Measurements from ENCODE around the gene ACADL. TPM values are rescaled to one million over a fixed set of nuclear protein-coding genes. Genes with fewer than 3 reads are reported as not detected.

ACADL gene
- total and polyA plus RNA-seq, 2 experiments from 2014 or later: 0.37 TPM; not detected in 1

DNA sequence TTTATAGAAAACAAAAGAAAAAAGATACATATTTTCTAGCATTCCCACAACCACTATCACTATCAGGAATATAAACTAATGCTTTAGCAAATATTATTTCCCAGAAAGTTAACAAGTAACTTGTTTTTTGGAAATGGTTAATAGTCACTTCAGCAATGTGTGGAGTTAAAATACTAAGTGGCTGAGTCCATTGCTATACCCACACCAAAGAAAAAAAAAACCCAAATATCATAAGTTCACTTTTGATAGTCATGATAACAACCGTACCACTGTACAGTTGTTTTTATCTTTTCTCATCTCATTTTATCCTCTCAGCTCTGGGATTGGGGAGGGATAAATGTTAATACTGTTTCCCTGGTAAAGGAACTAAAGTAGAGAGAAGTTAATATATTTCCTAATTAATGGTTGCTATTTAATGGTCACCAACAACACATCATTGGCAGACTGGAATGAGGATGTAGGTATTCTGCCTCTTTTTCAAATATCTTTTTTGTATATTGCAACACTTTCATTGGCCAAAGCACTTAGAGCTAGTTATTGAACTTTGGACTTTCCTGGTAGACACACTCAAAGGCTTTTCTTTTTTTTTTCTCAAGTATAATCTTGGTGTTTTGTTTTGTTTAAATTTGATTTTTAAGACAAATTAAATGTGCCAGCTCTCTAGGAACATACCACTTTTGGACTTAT, 35.7 kb downstream of the ACADL start (continued):
- TF ChIP-seq, protein P1, sequence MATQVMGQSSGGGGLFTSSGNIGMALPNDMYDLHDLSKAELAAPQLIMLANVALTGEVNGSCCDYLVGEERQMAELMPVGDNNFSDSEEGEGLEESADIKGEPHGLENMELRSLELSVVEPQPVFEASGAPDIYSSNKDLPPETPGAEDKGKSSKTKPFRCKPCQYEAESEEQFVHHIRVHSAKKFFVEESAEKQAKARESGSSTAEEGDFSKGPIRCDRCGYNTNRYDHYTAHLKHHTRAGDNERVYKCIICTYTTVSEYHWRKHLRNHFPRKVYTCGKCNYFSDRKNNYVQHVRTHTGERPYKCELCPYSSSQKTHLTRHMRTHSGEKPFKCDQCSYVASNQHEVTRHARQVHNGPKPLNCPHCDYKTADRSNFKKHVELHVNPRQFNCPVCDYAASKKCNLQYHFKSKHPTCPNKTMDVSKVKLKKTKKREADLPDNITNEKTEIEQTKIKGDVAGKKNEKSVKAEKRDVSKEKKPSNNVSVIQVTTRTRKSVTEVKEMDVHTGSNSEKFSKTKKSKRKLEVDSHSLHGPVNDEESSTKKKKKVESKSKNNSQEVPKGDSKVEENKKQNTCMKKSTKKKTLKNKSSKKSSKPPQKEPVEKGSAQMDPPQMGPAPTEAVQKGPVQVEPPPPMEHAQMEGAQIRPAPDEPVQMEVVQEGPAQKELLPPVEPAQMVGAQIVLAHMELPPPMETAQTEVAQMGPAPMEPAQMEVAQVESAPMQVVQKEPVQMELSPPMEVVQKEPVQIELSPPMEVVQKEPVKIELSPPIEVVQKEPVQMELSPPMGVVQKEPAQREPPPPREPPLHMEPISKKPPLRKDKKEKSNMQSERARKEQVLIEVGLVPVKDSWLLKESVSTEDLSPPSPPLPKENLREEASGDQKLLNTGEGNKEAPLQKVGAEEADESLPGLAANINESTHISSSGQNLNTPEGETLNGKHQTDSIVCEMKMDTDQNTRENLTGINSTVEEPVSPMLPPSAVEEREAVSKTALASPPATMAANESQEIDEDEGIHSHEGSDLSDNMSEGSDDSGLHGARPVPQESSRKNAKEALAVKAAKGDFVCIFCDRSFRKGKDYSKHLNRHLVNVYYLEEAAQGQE (IDR thresholded peaks at IDR 0.05; ENCODE audit: unreplicated experiment): no peak
- no peak for TF ChIP-seq POLR2AphosphoS5 (IDR thresholded peaks at IDR 0.05; ENCODE audit: low read depth)

DNA sequence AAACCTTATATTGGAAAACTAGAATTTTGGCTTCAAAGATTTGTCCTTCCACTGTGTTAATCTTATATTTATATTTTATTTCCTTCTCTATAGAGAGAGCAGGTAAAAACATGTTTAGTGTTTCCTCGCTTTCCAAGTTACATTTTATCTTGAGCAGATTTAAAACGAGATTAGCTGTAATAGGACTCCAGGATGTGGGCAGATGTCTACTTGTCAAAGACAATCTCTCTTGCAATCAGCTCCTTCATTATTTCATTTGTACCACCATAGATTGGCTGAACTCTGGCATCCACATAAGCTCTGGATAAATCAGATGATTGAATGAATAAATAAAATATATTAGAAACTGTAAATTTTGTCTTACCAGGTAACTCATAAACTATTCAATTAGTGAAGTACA, 36.5 kb downstream of the ACADL start:
- H3K4me1 ChIP-seq (ENCODE audit: insufficient read depth): no peaks in the 10 kb centered on the region
- no peaks in the 10 kb centered on the region for H3K9me2 ChIP-seq (ENCODE audit: insufficient read depth)
- no peaks in the 10 kb centered on the region; the same call in 1 of the 2 replicates for H3K36me3 ChIP-seq (ENCODE audit: insufficient read depth)
- H4K20me1 ChIP-seq (replicated peaks; ENCODE audit: insufficient read depth): no peaks in the 10 kb centered on the region
- H3K27me3 Mint-ChIP-seq (ENCODE audit: insufficient read depth, low read depth, poor library complexity): peaks cover 4% of the 10 kb centered on the region
- DNase-seq (ENCODE audit: low spot score) (no peak), ATAC-seq (no peak)
- no peak overlapping the region for H3K4me3 ChIP-seq
- no peak overlapping the region for H3K4me2 ChIP-seq
- H3K9me3 Mint-ChIP-seq: peaks cover 28% of the 10 kb centered on the region
- H3F3A ChIP-seq (replicated peaks; ENCODE audit: low read depth): no peaks in the 10 kb centered on the region
- H3K79me2 ChIP-seq (replicated peaks; ENCODE audit: insufficient read depth): no peaks in the 10 kb centered on the region
- H3K36me3 Mint-ChIP-seq (ENCODE audit: low read depth): peaks cover 23% of the 10 kb centered on the region
- no peak overlapping the region for H3K27ac ChIP-seq (ENCODE audit: low read depth)
- H2AFZ ChIP-seq: no peak overlapping the region
- no peak overlapping the region for H3K27ac Mint-ChIP-seq
- H3K4me3 Mint-ChIP-seq: no peak overlapping the region
- H3K27me3 ChIP-seq (ENCODE audit: insufficient read depth): no peaks in the 10 kb centered on the region
- no peaks in the 10 kb centered on the region for H3K4me1 Mint-ChIP-seq
- TF ChIP-seq, protein P2, sequence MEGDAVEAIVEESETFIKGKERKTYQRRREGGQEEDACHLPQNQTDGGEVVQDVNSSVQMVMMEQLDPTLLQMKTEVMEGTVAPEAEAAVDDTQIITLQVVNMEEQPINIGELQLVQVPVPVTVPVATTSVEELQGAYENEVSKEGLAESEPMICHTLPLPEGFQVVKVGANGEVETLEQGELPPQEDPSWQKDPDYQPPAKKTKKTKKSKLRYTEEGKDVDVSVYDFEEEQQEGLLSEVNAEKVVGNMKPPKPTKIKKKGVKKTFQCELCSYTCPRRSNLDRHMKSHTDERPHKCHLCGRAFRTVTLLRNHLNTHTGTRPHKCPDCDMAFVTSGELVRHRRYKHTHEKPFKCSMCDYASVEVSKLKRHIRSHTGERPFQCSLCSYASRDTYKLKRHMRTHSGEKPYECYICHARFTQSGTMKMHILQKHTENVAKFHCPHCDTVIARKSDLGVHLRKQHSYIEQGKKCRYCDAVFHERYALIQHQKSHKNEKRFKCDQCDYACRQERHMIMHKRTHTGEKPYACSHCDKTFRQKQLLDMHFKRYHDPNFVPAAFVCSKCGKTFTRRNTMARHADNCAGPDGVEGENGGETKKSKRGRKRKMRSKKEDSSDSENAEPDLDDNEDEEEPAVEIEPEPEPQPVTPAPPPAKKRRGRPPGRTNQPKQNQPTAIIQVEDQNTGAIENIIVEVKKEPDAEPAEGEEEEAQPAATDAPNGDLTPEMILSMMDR (conservative IDR thresholded peaks at IDR 0.05; ENCODE audit: low read depth in 2 of 2): no peak
- TF ChIP-seq CREB1 (CRISPR knock-in tag; IDR thresholded peaks at IDR 0.05; ENCODE audit: low read depth): no peak
- TF ChIP-seq, protein P1 (IDR thresholded peaks at IDR 0.05; ENCODE audit: unreplicated experiment): no peak
- no peak for TF ChIP-seq ZNF331 (CRISPR knock-in tag; IDR thresholded peaks at IDR 0.05; ENCODE audit: low read depth)
- no peak for TF ChIP-seq EZH2phosphoT487 (IDR thresholded peaks at IDR 0.05; ENCODE audit: unreplicated experiment)
- TF ChIP-seq NANOG (IDR thresholded peaks at IDR 0.05; ENCODE audit: borderline replicate concordance): no peak
- TF ChIP-seq ZNF114 (CRISPR knock-in tag; IDR thresholded peaks at IDR 0.05): no peak
- no peak for TF ChIP-seq EZH2 (IDR thresholded peaks at IDR 0.05; ENCODE audit: low read depth, unreplicated experiment)
